ENCODE results near the gene BNC1. TPM values are rescaled to one million over a fixed set of nuclear protein-coding genes. Genes with fewer than 3 reads are reported as not detected.
A peak's percentile ranks its signal among the peaks of the same experiment; 100 is the strongest.

The BNC1 gene
- total and polyA plus RNA-seq, 2 donors (not counting 1 experiment from before 2014, with no cell fraction given): 5.7 to 14.2 TPM

DNA sequence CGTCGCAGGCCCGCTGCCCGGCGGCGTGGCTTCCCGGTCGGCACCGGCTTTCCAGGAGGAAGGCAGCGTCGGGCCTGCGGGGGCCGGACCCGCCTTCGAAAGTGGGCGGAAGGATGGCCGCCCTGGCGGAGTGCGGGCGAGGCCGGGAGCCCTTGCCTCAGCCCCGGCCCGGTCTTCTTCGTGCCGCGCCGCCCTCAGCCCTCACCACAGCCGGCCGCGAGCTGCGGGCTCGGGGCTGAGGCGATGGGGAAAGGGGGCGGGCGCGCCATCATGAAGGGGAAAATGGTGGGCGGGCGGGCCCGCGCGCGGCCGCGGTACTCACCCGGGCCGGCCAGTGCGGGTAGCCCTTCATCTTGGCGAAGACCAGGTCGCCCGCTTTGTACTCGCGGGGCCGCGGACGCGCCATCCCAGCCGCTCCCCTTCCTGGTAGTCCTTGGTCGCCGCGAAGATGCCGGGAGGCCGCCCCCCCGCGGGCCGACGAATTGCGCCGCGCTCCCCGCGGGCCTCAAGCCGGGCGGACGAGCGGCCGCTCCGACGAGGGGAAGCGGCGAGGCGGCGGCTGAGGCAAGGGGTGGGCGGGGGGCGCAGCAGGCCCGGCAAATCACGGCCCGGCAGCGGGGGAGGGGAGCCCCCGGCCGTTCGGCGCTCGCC is 77.3 kb downstream of the BNC1 start:
- Histone ChIP-seq H3K27ac (ENCODE audit: insufficient read depth, low read length) (peak overlapping the region; percentile 87), H3K9ac (ENCODE audit: insufficient read depth, low read length) (peak overlapping the region; percentile 87), H3K27me3 (ENCODE audit: control insufficient read depth, insufficient read depth, low read length) (no peaks in the 10 kb centered on the region), H4K20me1 (ENCODE audit: control insufficient read depth, extremely low read depth, insufficient read depth, low read length) (no peaks in the 10 kb centered on the region), H2AFZ (ENCODE audit: low read length) (peak overlapping the region; percentile 82), H3K4me2 (ENCODE audit: extremely low read depth, insufficient read depth, low read length) (peak overlapping the region; percentile 71), H3K9me3 (ENCODE audit: control insufficient read depth, insufficient read depth, low read depth, low read length) (no peaks in the 10 kb centered on the region), H3K79me2 (ENCODE audit: control insufficient read depth, insufficient read depth, low read length) (peaks cover 45% of the 10 kb centered on the region), H3K4me3 (replicated peaks in 1 of 4; ENCODE audit: control extremely low read depth in 1 of 4, insufficient read depth in 1 of 4, low read depth in 3 of 4, low read length in 4 of 4) (peak overlapping the region; percentile 79 to 87 (median 84)), H3K36me3 (ENCODE audit: control insufficient read depth, insufficient read depth, low read length) (no peaks in the 10 kb centered on the region), H3K4me1 (ENCODE audit: control insufficient read depth, extremely low read depth, insufficient read depth, low read length) (no peaks in the 10 kb centered on the region)
- DNase-seq (ENCODE audit: low read depth in 2 of 2): peak; percentile 32 to 49
- TF ChIP-seq EZH2 (IDR thresholded peaks at IDR 0.05; ENCODE audit: low read length, missing control alignments): no peak
- TF ChIP-seq, protein P1, sequence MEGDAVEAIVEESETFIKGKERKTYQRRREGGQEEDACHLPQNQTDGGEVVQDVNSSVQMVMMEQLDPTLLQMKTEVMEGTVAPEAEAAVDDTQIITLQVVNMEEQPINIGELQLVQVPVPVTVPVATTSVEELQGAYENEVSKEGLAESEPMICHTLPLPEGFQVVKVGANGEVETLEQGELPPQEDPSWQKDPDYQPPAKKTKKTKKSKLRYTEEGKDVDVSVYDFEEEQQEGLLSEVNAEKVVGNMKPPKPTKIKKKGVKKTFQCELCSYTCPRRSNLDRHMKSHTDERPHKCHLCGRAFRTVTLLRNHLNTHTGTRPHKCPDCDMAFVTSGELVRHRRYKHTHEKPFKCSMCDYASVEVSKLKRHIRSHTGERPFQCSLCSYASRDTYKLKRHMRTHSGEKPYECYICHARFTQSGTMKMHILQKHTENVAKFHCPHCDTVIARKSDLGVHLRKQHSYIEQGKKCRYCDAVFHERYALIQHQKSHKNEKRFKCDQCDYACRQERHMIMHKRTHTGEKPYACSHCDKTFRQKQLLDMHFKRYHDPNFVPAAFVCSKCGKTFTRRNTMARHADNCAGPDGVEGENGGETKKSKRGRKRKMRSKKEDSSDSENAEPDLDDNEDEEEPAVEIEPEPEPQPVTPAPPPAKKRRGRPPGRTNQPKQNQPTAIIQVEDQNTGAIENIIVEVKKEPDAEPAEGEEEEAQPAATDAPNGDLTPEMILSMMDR (conservative IDR thresholded peaks at IDR 0.05 in 1 of 2, IDR thresholded peaks at IDR 0.05 in 1 of 2; ENCODE audit: low read depth in 1 of 2, low read length in 2 of 2): no peak

DNA sequence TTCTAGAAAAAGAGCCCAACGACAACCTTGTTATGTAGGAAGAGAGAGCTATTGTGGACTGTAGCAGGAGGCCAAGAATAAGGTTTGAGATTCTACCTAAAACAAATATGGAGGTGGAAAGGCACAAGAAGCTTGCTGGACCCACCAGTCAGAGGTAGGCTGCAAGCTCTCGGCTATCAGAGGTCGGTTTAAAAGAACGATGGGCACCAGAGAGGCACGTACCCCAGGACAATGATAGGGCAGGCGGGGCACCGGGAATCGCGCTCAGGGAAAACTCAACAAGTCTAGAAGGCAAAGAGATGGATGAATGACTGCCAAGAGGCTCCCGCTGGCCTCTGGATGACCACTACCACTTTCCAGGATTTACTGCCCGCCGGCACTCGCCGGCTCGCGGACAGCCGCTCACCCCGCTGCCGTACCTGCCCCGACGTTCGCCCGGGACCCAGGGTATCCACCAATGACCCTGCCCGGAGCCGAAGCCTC is 77.9 kb downstream of the BNC1 start:
- peak; percentile 19 to 29 for DNase-seq (ENCODE audit: low read depth in 2 of 2)
- no peaks in the 10 kb centered on the region for H3K27me3 ChIP-seq (ENCODE audit: control insufficient read depth, insufficient read depth, low read length)
- no peaks in the 10 kb centered on the region for H3K4me1 ChIP-seq (ENCODE audit: control insufficient read depth, extremely low read depth, insufficient read depth, low read length)

More for the DNA sequence above, 77.9 kb downstream of the BNC1 start:
- H3K9ac ChIP-seq (ENCODE audit: insufficient read depth, low read length): peak overlapping the region; percentile 87
- TF ChIP-seq, protein P1 (conservative IDR thresholded peaks at IDR 0.05 in 1 of 2, IDR thresholded peaks at IDR 0.05 in 1 of 2; ENCODE audit: low read depth in 1 of 2, low read length in 2 of 2): no peak
- TF ChIP-seq EZH2 (IDR thresholded peaks at IDR 0.05; ENCODE audit: low read length, missing control alignments): no peak
- H3K79me2 ChIP-seq (ENCODE audit: control insufficient read depth, insufficient read depth, low read length): peaks cover 51% of the 10 kb centered on the region
- peak overlapping the region; percentile 79 to 87 (median 84) for H3K4me3 ChIP-seq (replicated peaks in 1 of 4; ENCODE audit: control extremely low read depth in 1 of 4, insufficient read depth in 1 of 4, low read depth in 3 of 4, low read length in 4 of 4)
- peak overlapping the region; percentile 82 for H2AFZ ChIP-seq (ENCODE audit: low read length)
- no peaks in the 10 kb centered on the region for H4K20me1 ChIP-seq (ENCODE audit: control insufficient read depth, extremely low read depth, insufficient read depth, low read length)
- H3K4me2 ChIP-seq (ENCODE audit: extremely low read depth, insufficient read depth, low read length): peak overlapping the region; percentile 71
- peak overlapping the region; percentile 87 for H3K27ac ChIP-seq (ENCODE audit: insufficient read depth, low read length)
- H3K36me3 ChIP-seq (ENCODE audit: control insufficient read depth, insufficient read depth, low read length): no peaks in the 10 kb centered on the region
- no peaks in the 10 kb centered on the region for H3K9me3 ChIP-seq (ENCODE audit: control insufficient read depth, insufficient read depth, low read depth, low read length)

Other genes starting within 250 kb of the BNC1 start
- gene BTBD1, start 217.4 kb downstream of the BNC1 start, total RNA-seq: 93.2 and 105 TPM in 2 replicates
- gene BTBD1, start 217.4 kb downstream of the BNC1 start, polyA plus RNA-seq: 72.0 and 84.0 TPM in 2 replicates
- gene TM6SF1, start 177.0 kb downstream of the BNC1 start, total RNA-seq: 2.3 and 3.6 TPM in 2 replicates
- gene TM6SF1, start 177.0 kb downstream of the BNC1 start, polyA plus RNA-seq: 3.2 and 3.9 TPM in 2 replicates
- gene HDGFL3, start 76.8 kb downstream of the BNC1 start, total RNA-seq: 26.2 and 43.1 TPM in 2 replicates
- 59.1 and 67.2 TPM in 2 replicates for gene HDGFL3, start 76.8 kb downstream of the BNC1 start, polyA plus RNA-seq
- gene SH3GL3, start 162.7 kb upstream of the BNC1 start, total RNA-seq: under 0.01 and 0.26 TPM in 2 replicates
- 0.05 and 0.10 TPM in 2 replicates for gene SH3GL3, start 162.7 kb upstream of the BNC1 start, polyA plus RNA-seq